Keratinocyte (primary cell): ENCODE measurements around the gene PARD3.

Experiments
- CTCF ChIP-seq, 3 experiments: IDR thresholded peaks in 1 of 3; conservative IDR thresholded peaks in 1 of 3; optimal IDR thresholded peaks in 1 of 3; 2 replicates in 2 of 3; 3 replicates in 1 of 3; pipeline versions ENCODE3 to v1.5.1; 2011; ENCODE audit warnings: low read length in 3 of 3, mild to moderate bottlenecking in 3 of 3, moderate library complexity in 2 of 3, control low read depth in 1 of 3, inconsistent platforms in 1 of 3; ENCODE audit not compliant: insufficient read depth in 2 of 3; ENCODE audit errors: extremely low read depth in 1 of 3
- EZH2 ChIP-seq: IDR thresholded peaks from one replicate; pipeline ENCODE4 v1.6.1; 2012; ENCODE audit warnings: inconsistent platforms, mild to moderate bottlenecking, low read length, moderate library complexity

GRCh38 chr10:34759837-34760215 is 55.3 kb downstream of the PARD3 start:
- TF ChIP-seq CTCF (optimal IDR thresholded peaks at IDR 0.05 in 1 of 3, IDR thresholded peaks at IDR 0.05 in 1 of 3, conservative IDR thresholded peaks at IDR 0.05 in 1 of 3; ENCODE audit: extremely low read depth in 1 of 3, insufficient read depth in 2 of 3, low read length in 3 of 3) (no peak), EZH2 (no peak)
